HG03103 (cell line): ENCODE data around the gene SPTSSA.
"Not testable (repeated sequence)": the region's sequence is repeated elsewhere in the genome, so short reads cannot be mapped to it uniquely, and the experiment has no call there.

Source experiments
- ATAC-seq: cut with Tn5 transposase; IDR thresholded peaks from one replicate; pipeline ENCODE4 v1.9.1; 2021; ENCODE audit warnings: low read depth; ENCODE audit not compliant: unreplicated experiment

The SPTSSA gene

DNA sequence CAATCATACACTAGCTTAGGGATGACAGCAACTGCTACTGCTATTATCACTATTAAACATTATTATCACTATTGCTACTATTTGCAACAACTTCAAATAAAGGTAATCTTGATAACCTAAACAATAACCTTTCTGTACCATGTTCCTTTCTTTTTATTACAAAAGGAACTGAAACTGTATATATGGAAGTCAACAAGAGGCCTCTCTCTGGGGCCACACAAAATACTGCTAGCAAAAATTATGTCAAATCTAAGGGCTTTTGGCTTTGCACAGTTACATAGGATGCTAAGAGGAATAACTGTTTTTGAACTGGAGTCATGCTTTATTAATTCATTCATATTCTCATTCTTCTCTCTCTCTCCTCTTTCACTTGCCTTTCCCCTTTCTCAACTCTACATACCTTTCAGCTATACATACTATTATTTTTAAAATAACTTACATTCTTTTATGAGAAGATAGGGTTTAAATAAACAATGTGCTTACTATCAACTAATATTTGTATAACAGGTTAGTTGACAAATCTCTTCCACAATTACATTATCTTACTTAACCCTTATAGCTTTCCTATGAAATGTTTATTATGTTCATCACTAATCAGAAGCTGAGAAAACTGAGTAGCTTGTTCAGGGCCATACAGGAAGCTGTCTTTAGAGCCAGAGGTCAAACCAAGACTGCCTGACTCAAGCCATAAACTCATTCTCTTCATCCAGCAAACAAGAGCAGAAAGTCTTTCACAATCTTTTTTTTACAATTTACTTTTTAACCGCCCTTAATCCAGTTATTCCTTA is 25.7 kb downstream of the SPTSSA start:
- no peak for ATAC-seq

DNA sequence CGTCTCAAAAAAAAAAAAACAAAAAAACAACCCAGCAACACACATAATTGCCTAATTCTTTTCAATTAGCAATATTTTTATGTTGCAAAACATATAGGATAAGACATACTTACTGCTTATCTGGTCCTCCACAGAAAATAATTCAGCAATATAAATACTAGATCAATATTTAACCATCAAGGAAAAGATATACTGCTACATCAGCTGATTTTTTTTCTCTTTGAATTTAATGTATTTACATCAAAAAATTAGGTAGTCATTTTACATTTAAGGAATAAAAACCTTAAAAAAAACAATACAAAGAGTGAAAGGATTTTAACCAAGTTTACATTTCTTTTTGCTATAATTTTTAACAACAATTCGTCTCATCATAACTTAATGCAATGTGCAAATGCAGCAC is 28.1 kb downstream of the SPTSSA start:
- no peak for ATAC-seq

- ATAC-seq, result not testable (repeated sequence)
These were observed 34.0 kb downstream of the SPTSSA start for GRCh38 chr14:34428102-34428466.

- ATAC-seq, result no peak
These were observed 35.4 kb downstream of the SPTSSA start for GRCh38 chr14:34426313-34427295.

GRCh38 chr14:34425095-34425851 is 36.8 kb downstream of the SPTSSA start:
- ATAC-seq, result no peak

- no peak for ATAC-seq
These were observed 37.6 kb downstream of the SPTSSA start for GRCh38 chr14:34424488-34424887.

DNA sequence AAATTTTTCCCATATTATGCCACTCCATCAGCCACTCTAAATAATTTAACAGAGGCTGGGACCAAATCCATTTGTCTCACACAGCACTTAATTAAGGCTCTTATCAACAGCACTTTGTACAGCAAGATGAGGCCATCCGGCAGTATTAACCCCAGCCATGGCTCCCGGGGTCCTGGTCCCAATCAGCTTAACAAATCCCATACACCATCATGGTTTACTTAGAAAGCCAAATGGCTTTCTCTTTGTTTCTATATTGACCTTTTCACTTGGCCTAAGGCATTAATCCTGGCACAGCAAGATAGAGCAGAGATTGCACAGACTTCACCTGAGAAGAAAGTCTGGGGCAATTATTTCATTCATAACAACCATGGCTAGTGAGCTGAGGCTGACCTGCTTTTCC is 38.6 kb downstream of the SPTSSA start:
- no peak for ATAC-seq

DNA sequence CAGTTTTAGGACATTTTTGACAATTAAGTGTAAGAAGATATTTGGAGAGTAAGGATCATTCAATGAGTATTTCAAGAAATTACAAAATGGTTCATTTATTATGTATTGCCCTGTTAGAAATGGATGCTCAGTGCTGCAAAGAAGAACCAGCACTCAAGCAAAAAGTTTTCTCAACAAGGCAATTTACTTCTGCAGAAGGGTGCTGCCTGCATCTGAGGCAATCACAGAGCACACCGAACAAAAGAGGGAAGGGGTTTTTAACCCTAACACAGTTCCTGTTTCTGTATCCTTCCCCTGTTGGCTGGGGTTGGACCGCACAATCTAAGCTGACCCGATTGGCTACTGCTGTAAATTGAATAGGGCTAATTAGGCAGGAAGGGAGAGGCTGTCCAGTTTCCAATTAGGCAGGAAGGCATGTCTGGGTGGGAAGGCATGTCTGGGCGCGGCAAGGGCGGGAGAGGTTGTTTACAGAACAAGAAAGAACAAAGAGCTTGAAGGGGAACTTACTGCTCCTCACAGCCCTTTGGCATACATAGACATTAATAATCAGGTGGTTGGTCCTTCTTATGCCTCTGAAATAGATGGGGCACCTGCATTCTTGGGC is 41.4 kb downstream of the SPTSSA start:
- ATAC-seq, result no peak

GRCh38 chr14:34409721-34410120 is 52.3 kb downstream of the SPTSSA start:
- ATAC-seq, result no peak

- no peak for ATAC-seq
These were observed 54.1 kb downstream of the SPTSSA start for GRCh38 chr14:34407951-34408350.

- ATAC-seq, result no peak
These were observed 57.6 kb downstream of the SPTSSA start for GRCh38 chr14:34404416-34404815.

DNA sequence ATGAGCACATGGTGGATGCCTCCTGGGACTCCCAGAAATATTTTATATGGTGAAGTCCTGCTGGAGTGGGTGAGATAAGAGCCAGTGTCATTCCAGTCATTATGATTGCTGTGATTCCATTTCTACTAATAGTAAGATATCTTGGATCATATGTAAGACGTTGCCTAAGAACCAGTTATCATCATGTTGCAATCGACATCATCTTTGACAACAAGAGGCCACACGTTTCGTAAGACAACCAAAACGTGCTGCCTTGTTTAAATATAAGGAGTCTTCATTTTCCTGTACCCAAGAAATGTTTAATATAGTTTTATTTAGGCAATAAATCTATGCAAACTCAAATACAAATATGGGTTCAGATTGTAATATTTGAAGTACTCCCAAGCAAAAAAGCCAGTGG is 58.4 kb downstream of the SPTSSA start:
- ATAC-seq, result no peak

DNA sequence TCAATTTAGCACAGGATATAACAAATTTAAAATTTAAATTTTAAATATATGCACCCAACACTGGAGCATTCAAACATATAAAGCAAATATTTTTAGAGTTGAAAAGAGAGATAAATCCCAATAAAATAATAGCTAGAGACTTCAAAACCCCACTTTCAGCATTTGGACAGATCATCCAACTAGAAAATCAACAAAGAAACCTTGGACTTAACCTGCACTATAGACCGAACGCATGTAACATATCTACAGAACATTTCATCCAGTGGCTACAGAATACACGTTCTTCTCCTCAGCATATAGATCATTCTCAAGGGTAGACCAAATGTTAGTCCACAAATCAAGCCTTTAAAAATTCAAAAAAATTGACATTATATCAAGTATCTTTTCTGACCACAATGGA is 64.0 kb downstream of the SPTSSA start:
- no peak for ATAC-seq

- ATAC-seq, result no peak
These were observed 74.0 kb downstream of the SPTSSA start for GRCh38 chr14:34387974-34388516.

DNA sequence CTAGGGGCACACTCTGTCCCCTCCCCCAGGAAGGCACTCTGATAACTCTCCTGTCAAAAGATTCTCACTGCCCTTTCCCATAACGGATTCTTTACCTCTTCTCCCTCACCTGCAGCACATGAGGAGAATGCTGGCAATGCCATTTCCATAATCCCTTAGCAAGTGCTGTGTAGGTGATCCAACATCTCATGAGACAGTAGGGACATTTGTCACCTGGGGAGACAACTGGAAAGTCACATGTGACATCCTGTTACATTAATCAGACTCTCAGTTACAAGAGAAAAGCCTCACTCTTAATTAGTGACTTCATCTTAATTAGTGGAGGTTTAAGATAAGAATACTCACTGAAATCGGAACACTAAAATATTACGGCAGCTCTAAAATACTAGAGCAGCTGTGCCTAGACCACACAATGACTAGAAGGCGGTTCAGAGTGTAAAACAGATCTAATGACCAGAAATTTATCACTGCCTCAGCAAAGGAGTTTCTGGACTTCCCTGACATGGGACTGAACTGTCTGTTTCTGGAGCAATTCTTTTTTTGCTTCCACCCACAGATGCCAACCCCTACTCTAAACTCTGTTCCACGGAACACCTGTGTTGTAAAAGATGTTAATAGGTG is 75.1 kb downstream of the SPTSSA start:
- no peak for ATAC-seq

- not testable (repeated sequence) for ATAC-seq
These were observed 76.2 kb downstream of the SPTSSA start for GRCh38 chr14:34385881-34386280.

- ATAC-seq, result no peak
These were observed 78.2 kb downstream of the SPTSSA start for GRCh38 chr14:34383839-34384238.
